H1 (cell line): Measurements from ENCODE around the gene ADCY2. TPM values are rescaled to one million over a fixed set of nuclear protein-coding genes. Genes with fewer than 3 reads are reported as not detected.

ENCODE experiments used
- CTCF ChIA-PET: fragments of 300-600 bp; sonication (Branson Sonifier 250); formaldehyde crosslinking; loops from one replicate; lab custom pipeline; 2021; ENCODE audit not compliant: partially characterized antibody; lab: Charles Lee
- POLR2A ChIA-PET: fragments of 300-600 bp; sonication (Branson Sonifier 250); formaldehyde crosslinking; loops from one replicate; lab custom pipeline; 2021; ENCODE audit warnings: inconsistent platforms; ENCODE audit not compliant: partially characterized antibody; lab: Charles Lee
- DNase-seq, 2 experiments: peaks; one replicate each; pipeline versions ENCODE4 v3.0.0 to v3.0.0-alpha.2; 2010 to 2022; ENCODE audit warnings: low spot score in 2 of 2, low read depth in 1 of 2, mixed read lengths in 1 of 2
- FAIRE-seq: peaks from 2 replicates; lab custom pipeline; 2011; peaks lifted over from hg19 to GRCh38; lab: Jason Lieb, UNC
- H2AFZ ChIP-seq: 2 replicates; pipeline ENCODE4 v1.8.1; 2012; ENCODE audit warnings: low read length, inconsistent platforms
- H2AK5ac ChIP-seq: 2 replicates; pipeline ENCODE4 v1.6.1; 2013; ENCODE audit warnings: low read depth, low read length
- H2BK120ac ChIP-seq: replicated peaks from 2 replicates; pipeline ENCODE3; 2013; ENCODE audit warnings: low read depth, low read length, inconsistent platforms
- H2BK12ac ChIP-seq: 2 replicates; pipeline ENCODE4 v1.6.1; 2013; ENCODE audit warnings: low read depth, low read length
- H2BK15ac ChIP-seq: 2 replicates; pipeline ENCODE4 v1.6.1; 2013; ENCODE audit warnings: low read length
- H2BK20ac ChIP-seq: 2 replicates; pipeline ENCODE4 v1.6.1; 2013; ENCODE audit warnings: low read length
- H2BK5ac ChIP-seq: 2 replicates; pipeline ENCODE4 v1.6.1; 2013; ENCODE audit warnings: low read depth, low read length
- H3K14ac ChIP-seq: 2 replicates; pipeline ENCODE4 v1.6.1; 2013; ENCODE audit warnings: inconsistent platforms; ENCODE audit not compliant: insufficient read length
- H3K18ac ChIP-seq: 2 replicates; pipeline ENCODE4 v1.6.1; 2013; ENCODE audit warnings: low read length; ENCODE audit errors: extremely low read depth
- H3K23ac ChIP-seq: 2 replicates; pipeline ENCODE4 v1.6.1; 2013; ENCODE audit warnings: inconsistent platforms; ENCODE audit not compliant: insufficient read length
- H3K23me2 ChIP-seq: 2 replicates; pipeline ENCODE4 v1.6.1; 2013; ENCODE audit warnings: low read depth, low read length
- H3K27ac ChIP-seq: 2 replicates; pipeline ENCODE4 v1.6.1; 2011; ENCODE audit warnings: low read depth, low read length, inconsistent platforms
- H3K27me3 ChIP-seq, 4 experiments: replicated peaks in 1 of 4; 1 replicate in 1 of 4; 2 replicates in 3 of 4; pipeline versions ENCODE4 v1.6.1 to v1.8.1; 2011 to 2013; ENCODE audit warnings: low read length in 3 of 4, mild to moderate bottlenecking in 3 of 4, inconsistent platforms in 2 of 4, mixed read lengths in 2 of 4, moderate library complexity in 1 of 4; ENCODE audit not compliant: control insufficient read depth in 3 of 4, insufficient read depth in 3 of 4; ENCODE audit errors: extremely low read depth in 1 of 4
- H3K36me3 ChIP-seq, 4 experiments: 2 replicates each; pipeline versions ENCODE4 v1.6.1 to v1.8.1; 2011 to 2013; ENCODE audit warnings: mild to moderate bottlenecking in 4 of 4, low read length in 3 of 4, moderate library complexity in 2 of 4, control low read depth in 1 of 4, inconsistent platforms in 1 of 4; ENCODE audit not compliant: insufficient read depth in 4 of 4, control insufficient read depth in 2 of 4
- H3K4ac ChIP-seq: replicated peaks from 2 replicates; pipeline ENCODE3; 2013; ENCODE audit warnings: low read length, low read depth, mixed read lengths, inconsistent platforms; ENCODE audit not compliant: insufficient read length
- H3K4me1 ChIP-seq, 4 experiments: replicated peaks in 1 of 4; 1 replicate in 1 of 4; 2 replicates in 3 of 4; pipeline versions ENCODE4 v1.6.1 to v1.8.1; 2011 to 2013; ENCODE audit warnings: low read length in 3 of 4, inconsistent platforms in 2 of 4, mixed read lengths in 1 of 4; ENCODE audit not compliant: insufficient read depth in 4 of 4, control insufficient read depth in 3 of 4
- H3K4me2 ChIP-seq, 2 experiments: 2 replicates each; pipeline versions ENCODE4 v1.6.1 to v1.8.1; 2011 to 2013; ENCODE audit warnings: low read depth in 2 of 2, low read length in 2 of 2, control low read depth in 1 of 2, inconsistent platforms in 1 of 2, mild to moderate bottlenecking in 1 of 2; ENCODE audit not compliant: insufficient read depth in 1 of 2
- H3K4me3 ChIP-seq, 4 experiments: fragments of 200-600, 300-600 bp in 1 of 4; sonication (generic), shearing (Covaris generic), sonication (Bioruptor Twin) in 1 of 4; 2 replicates each; pipeline versions ENCODE4 v1.5.1 to v1.8.1; 2011 to 2016; ENCODE audit warnings: low read length in 4 of 4, low read depth in 3 of 4, control low read depth in 2 of 4, inconsistent platforms in 2 of 4, mild to moderate bottlenecking in 2 of 4, mixed read lengths in 1 of 4, moderate library complexity in 1 of 4; ENCODE audit not compliant: insufficient read depth in 2 of 4; ENCODE audit errors: extremely low read depth in 1 of 4
- H3K56ac ChIP-seq: replicated peaks from 2 replicates; pipeline ENCODE3; 2013; ENCODE audit warnings: low read depth, mild to moderate bottlenecking, mixed read lengths, low read length, inconsistent platforms; ENCODE audit not compliant: insufficient read length
- H3K79me1 ChIP-seq: 2 replicates; pipeline ENCODE4 v1.6.1; 2013; ENCODE audit warnings: low read depth, low read length, control low read depth
- H3K79me2 ChIP-seq, 2 experiments: 2 replicates each; pipeline versions ENCODE4 v1.6.1 to v1.8.1; 2012 to 2013; ENCODE audit warnings: low read length in 2 of 2, mild to moderate bottlenecking in 2 of 2, inconsistent platforms in 1 of 2; ENCODE audit not compliant: insufficient read depth in 2 of 2, control insufficient read depth in 1 of 2
- H3K9ac ChIP-seq, 4 experiments: replicated peaks in 1 of 4; 1 replicate in 1 of 4; 2 replicates in 3 of 4; pipeline versions ENCODE4 v1.6.1 to v1.8.1; 2011 to 2013; ENCODE audit warnings: low read depth in 3 of 4, low read length in 3 of 4, control low read depth in 2 of 4, mild to moderate bottlenecking in 2 of 4, moderate library complexity in 2 of 4, inconsistent platforms in 1 of 4; ENCODE audit errors: extremely low read depth in 1 of 4
- H3K9me3 ChIP-seq, 2 experiments: 2 replicates each; pipeline versions ENCODE4 v1.6.1 to v1.8.1; 2012 to 2013; ENCODE audit warnings: mild to moderate bottlenecking in 2 of 2, moderate library complexity in 2 of 2, control low read depth in 1 of 2, inconsistent platforms in 1 of 2, low read depth in 1 of 2, low read length in 1 of 2, mixed read lengths in 1 of 2; ENCODE audit not compliant: insufficient read depth in 2 of 2
- H4K20me1 ChIP-seq, 2 experiments: replicated peaks in 1 of 2; 2 replicates each; pipeline versions ENCODE3 to v1.8.1; 2011 to 2013; ENCODE audit warnings: inconsistent platforms in 2 of 2, low read length in 2 of 2, mild to moderate bottlenecking in 1 of 2; ENCODE audit not compliant: insufficient read depth in 2 of 2, control insufficient read depth in 1 of 2
- H4K5ac ChIP-seq: 2 replicates; pipeline ENCODE4 v1.6.1; 2013; ENCODE audit warnings: low read length, low read depth, mixed read lengths, inconsistent platforms; ENCODE audit not compliant: insufficient read length
- H4K8ac ChIP-seq: 2 replicates; pipeline ENCODE4 v1.8.0; 2013; ENCODE audit warnings: mild to moderate bottlenecking, moderate library complexity, low read length, inconsistent platforms; ENCODE audit not compliant: insufficient read depth; ENCODE audit errors: extremely low read depth
- H4K91ac ChIP-seq: replicated peaks from 2 replicates; pipeline ENCODE3; 2013; ENCODE audit warnings: low read length, mixed read lengths, inconsistent platforms; ENCODE audit not compliant: insufficient read length
- ATF3 ChIP-seq: IDR thresholded peaks from 2 replicates; pipeline ENCODE4 v1.6.1; 2011; ENCODE audit warnings: low read depth, mild to moderate bottlenecking, low read length; ENCODE audit not compliant: insufficient read depth
- MAX ChIP-seq: IDR thresholded peaks from 2 replicates; pipeline ENCODE4 v1.6.1; 2012; ENCODE audit warnings: inconsistent platforms
- NRF1 ChIP-seq: IDR thresholded peaks from 2 replicates; pipeline ENCODE4 v1.6.1; 2011; ENCODE audit warnings: mild to moderate bottlenecking, low read depth, low read length, improper control_type of control experiment
- POLR2A ChIP-seq, 2 experiments: IDR thresholded peaks; 1 replicate in 1 of 2; 2 replicates in 1 of 2; pipeline ENCODE4 v1.6.1; 2011; ENCODE audit warnings: low read depth in 2 of 2, low read length in 2 of 2, mild to moderate bottlenecking in 2 of 2; ENCODE audit errors: control extremely low read depth in 1 of 2
- RBBP5 ChIP-seq: IDR thresholded peaks from 2 replicates; pipeline ENCODE4 v1.7.1; 2012; ENCODE audit warnings: low read depth, mild to moderate bottlenecking, inconsistent platforms, low read length, moderate library complexity, borderline replicate concordance
- RFX5 ChIP-seq: IDR thresholded peaks from 2 replicates; pipeline ENCODE4 v1.6.1; 2011; ENCODE audit warnings: low read depth, low read length, improper control_type of control experiment, borderline replicate concordance
- RXRA ChIP-seq: IDR thresholded peaks from 2 replicates; pipeline ENCODE4 v1.6.1; 2011; ENCODE audit warnings: low read depth, mild to moderate bottlenecking, low read length, moderate library complexity; ENCODE audit not compliant: insufficient read depth
- SAP30 ChIP-seq: fragments of 300-600 bp; sonication (generic); IDR thresholded peaks from 2 replicates; pipeline ENCODE4 v1.7.1; 2012; ENCODE audit warnings: low read length, moderate library complexity, mild to moderate bottlenecking, inconsistent platforms; ENCODE audit not compliant: insufficient read depth, insufficient replicate concordance
- SIN3A ChIP-seq, 2 experiments: IDR thresholded peaks in 1 of 2; conservative IDR thresholded peaks in 1 of 2; 2 replicates each; pipeline ENCODE4 v1.6.1; 2011 to 2012; ENCODE audit warnings: low read length in 2 of 2, improper control_type of control experiment in 1 of 2, low read depth in 1 of 2, mild to moderate bottlenecking in 1 of 2
- SIX5 ChIP-seq: IDR thresholded peaks from 2 replicates; pipeline ENCODE4 v1.6.1; 2011; ENCODE audit warnings: mild to moderate bottlenecking, low read depth, low read length
- SP1 ChIP-seq: IDR thresholded peaks from 2 replicates; pipeline ENCODE4 v1.6.1; 2011; ENCODE audit warnings: low read depth, low read length
- SP4 ChIP-seq: IDR thresholded peaks from 2 replicates; pipeline ENCODE4 v1.6.1; 2012; ENCODE audit warnings: low read length, inconsistent platforms
- SRF ChIP-seq: IDR thresholded peaks from 2 replicates; pipeline ENCODE4 v1.6.1; 2011; ENCODE audit warnings: mild to moderate bottlenecking, low read depth, low read length, moderate library complexity
- ZNF274 ChIP-seq: IDR thresholded peaks from 2 replicates; pipeline ENCODE4 v1.7.0; 2012; ENCODE audit warnings: low read length, borderline replicate concordance; ENCODE audit errors: extremely low read depth
- WGBS, 2 experiments: shearing (Covaris generic) in 1 of 2; methylation state at CpG; one replicate each; pipeline versions ENCODE4 v1.1.6 to v1.1.7; 2013 to 2015; ENCODE audit warnings: low lambda C conversion rate in 2 of 2, mixed read lengths in 2 of 2, inconsistent platforms in 1 of 2, low coverage in 1 of 2, missing lambda C conversion rate in 1 of 2; ENCODE audit not compliant: insufficient replicate concordance in 2 of 2, insufficient coverage in 1 of 2, insufficient read length in 1 of 2; ENCODE audit errors: extremely low coverage in 1 of 2, missing lambda C conversion rate in 1 of 2; 5-methylcytosine and 5-hydroxymethylcytosine counted together
- polyA plus RNA-seq, 7 experiments: library from polyadenylated mRNA; depleted of rRNA in 3 of 7; stranded (reverse) in 5 of 7; unstranded in 2 of 7; fragments of >200 nt in 5 of 7; fragments of 200-250 nt in 2 of 7; gene quantifications; 1 replicate in 5 of 7; 2 replicates in 1 of 7; 4 replicates in 1 of 7; pipeline versions ENCODE4 v1.2.1 to v1.2.3, GENCODE V29; 2011 to 2013; ENCODE audit warnings: missing spikeins in 2 of 7, mixed read lengths in 2 of 7
- total RNA-seq: library from RNA; stranded (reverse); fragmentation: NEBNext Ultra II Directional; extraction: Animal tissue kit (Norgen Biotek cat#: 25700); gene quantifications from 2 replicates; pipeline ENCODE4 v1.2.1, GENCODE V29; 2021

Gene ADCY2
- total and polyA plus RNA-seq, 2 of the 8 experiments (the other 6 are each of a cell fraction or from before 2014, with no cell fraction given): 35.8 to 122 TPM

- no peak overlapping the region for H3K9ac ChIP-seq
- H4K91ac ChIP-seq: no peak overlapping the region
- no peak overlapping the region for H4K5ac ChIP-seq
- H3K27me3 ChIP-seq: no peaks in the 10 kb centered on the region
- H3K79me1 ChIP-seq: 0 out of 2 replicates have a peak, but pooled peaks cover 2% of the 10 kb centered on the region
- 97% methylated on average over 6 of the region's 6 CpGs; no CpG with 5 or more reads in 1 of the 2 experiments for WGBS, 2 experiments
- no peak overlapping the region for H3K14ac ChIP-seq
- H4K20me1 ChIP-seq: no peaks in the 10 kb centered on the region
- DNase-seq (no peak), FAIRE-seq (no peak)
- peaks cover 0 to 31% (median 0%) of the 10 kb centered on the region in 4 experiments; a peak in 4 of 8 replicates for H3K36me3 ChIP-seq
- no peak overlapping the region for H2AK5ac ChIP-seq
- no peak overlapping the region for H2BK15ac ChIP-seq
- no peak overlapping the region for H2BK12ac ChIP-seq
- no peaks in the 10 kb centered on the region for H3K4me1 ChIP-seq
- H3K23me2 ChIP-seq: no peaks in the 10 kb centered on the region
- H2BK5ac ChIP-seq: no peak overlapping the region
- CTCF ChIA-PET: interaction anchor here (0.8 to 1.9 kb wide), 3 partner anchors 11 to 31 kb away, joined by 3 to 8 read pairs (median 4); no protein-coding TSS in a partner anchor
- no peaks in the 10 kb centered on the region for H3K9me3 ChIP-seq
- H3K56ac ChIP-seq: no peak overlapping the region
- no peak overlapping the region for H3K23ac ChIP-seq
- no peak overlapping the region for H2BK20ac ChIP-seq
- no peak overlapping the region for H3K4me3 ChIP-seq
- no peak overlapping the region for H3K4ac ChIP-seq
- no peak overlapping the region for H3K18ac ChIP-seq
- POLR2A ChIA-PET: no interaction called here
- H3K79me2 ChIP-seq: no peaks in the 10 kb centered on the region
- H3K27ac ChIP-seq: no peak overlapping the region
- H3K4me2 ChIP-seq: no peak overlapping the region
- no peak overlapping the region for H2BK120ac ChIP-seq
- no peak overlapping the region for H2AFZ ChIP-seq
- H4K8ac ChIP-seq: no peak overlapping the region
- TF ChIP-seq SAP30: no peak
- TF ChIP-seq SIN3A (conservative IDR thresholded peaks at IDR 0.05 in 1 of 2, IDR thresholded peaks at IDR 0.05 in 1 of 2; ENCODE audit: low read depth in 1 of 2, low read length in 2 of 2): no peak
- TF ChIP-seq SRF: no peak
- TF ChIP-seq RXRA: no peak
- no peak for TF ChIP-seq MAX
- TF ChIP-seq SIX5: no peak
- no peak for TF ChIP-seq SP4
- no peak for TF ChIP-seq ATF3
- TF ChIP-seq POLR2A (IDR thresholded peaks at IDR 0.05; ENCODE audit: control extremely low read depth in 1 of 2, low read depth in 2 of 2, low read length in 2 of 2): no peak
- no peak for TF ChIP-seq RBBP5
- TF ChIP-seq ZNF274: no peak
- no peak for TF ChIP-seq RFX5
- TF ChIP-seq NRF1: no peak
- no peak for TF ChIP-seq SP1
These were observed 377.2 kb downstream of the ADCY2 start for GRCh38 chr5:7773178-7773577.
